Right lobe of liver (tissue), 4 donors: ENCODE measurements around the gene CD164L2.

ENCODE experiments used
- POLR2A ChIP-seq: fragments of 450-650 bp; IDR thresholded peaks from one replicate; pipeline ENCODE4 v1.6.1; 2017; ENCODE audit warnings: antibody characterized with exemption, mild to moderate bottlenecking
- TF ChIP-seq, protein P1 (sequence below), 4 donors: fragments of 200-600 bp in 3 of 4; fragments of 450-650 bp in 1 of 4; IDR thresholded peaks; one replicate each; pipeline versions ENCODE4 v1.5.1 to v1.8.0; 2016 to 2022; ENCODE audit warnings: antibody characterized with exemption in 4 of 4, mild to moderate bottlenecking in 2 of 4
- donor health status: DM: no; HTN: no; CAD: no.
- donor health status: DM: no; HTN: no; CAD: no.
- donor health status: DM: no; HTN: yes; CAD: no.

DNA sequence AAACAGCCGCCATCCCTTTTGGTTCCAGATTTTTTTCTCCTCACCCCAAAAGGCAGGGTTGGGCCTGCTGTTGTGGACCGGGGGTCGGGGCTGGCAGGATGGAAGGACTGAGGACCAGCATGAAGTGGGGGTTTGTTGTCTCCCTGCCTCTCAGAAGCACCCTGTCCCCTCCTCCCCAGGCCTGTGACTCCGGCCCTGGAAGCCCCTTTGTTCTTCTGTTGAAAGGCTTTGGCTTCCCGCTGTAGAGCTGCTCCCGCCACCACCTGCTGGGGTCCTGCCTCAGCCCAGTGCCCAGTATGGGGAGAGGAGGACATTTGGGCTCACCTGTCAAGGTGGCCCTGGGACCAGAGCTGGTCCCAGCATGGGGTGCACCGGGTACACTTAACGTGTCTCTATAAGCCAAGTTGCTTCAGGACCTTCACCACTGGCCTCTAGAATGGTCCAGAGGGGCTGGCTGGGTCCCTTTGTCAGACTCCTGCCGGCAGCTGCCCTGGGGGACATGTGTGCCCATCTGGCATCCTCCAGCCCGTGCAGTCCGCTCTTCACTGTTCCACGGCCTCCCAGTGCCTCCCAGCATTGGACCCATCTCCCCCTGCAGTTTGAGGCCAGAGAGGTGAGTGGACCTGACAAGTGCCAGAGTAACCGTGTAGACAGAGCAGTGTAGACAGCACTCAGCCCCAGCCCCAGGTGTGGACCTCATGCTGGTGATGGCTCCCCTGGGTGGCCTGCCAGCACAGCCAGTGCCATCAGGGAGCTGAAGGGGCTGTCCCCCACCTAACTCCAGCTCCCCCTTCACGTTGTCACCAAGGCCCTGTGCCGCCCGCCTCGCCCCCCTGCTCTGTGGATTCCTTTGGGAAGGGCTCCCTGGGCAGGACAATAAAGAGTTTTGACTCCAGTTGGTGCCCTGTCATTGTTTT is 47.4 kb downstream of the CD164L2 start:
- TF ChIP-seq, protein P1, sequence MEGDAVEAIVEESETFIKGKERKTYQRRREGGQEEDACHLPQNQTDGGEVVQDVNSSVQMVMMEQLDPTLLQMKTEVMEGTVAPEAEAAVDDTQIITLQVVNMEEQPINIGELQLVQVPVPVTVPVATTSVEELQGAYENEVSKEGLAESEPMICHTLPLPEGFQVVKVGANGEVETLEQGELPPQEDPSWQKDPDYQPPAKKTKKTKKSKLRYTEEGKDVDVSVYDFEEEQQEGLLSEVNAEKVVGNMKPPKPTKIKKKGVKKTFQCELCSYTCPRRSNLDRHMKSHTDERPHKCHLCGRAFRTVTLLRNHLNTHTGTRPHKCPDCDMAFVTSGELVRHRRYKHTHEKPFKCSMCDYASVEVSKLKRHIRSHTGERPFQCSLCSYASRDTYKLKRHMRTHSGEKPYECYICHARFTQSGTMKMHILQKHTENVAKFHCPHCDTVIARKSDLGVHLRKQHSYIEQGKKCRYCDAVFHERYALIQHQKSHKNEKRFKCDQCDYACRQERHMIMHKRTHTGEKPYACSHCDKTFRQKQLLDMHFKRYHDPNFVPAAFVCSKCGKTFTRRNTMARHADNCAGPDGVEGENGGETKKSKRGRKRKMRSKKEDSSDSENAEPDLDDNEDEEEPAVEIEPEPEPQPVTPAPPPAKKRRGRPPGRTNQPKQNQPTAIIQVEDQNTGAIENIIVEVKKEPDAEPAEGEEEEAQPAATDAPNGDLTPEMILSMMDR (IDR thresholded peaks at IDR 0.05), result no peak
- TF ChIP-seq POLR2A, result no peak
